Endometrium (tissue), 2 donors: ENCODE data around the gene PRKACB.
A peak's percentile ranks its signal among the peaks of the same experiment; 100 is the strongest.
"Not testable (repeated sequence)": the region's sequence is repeated elsewhere in the genome, so short reads cannot be mapped to it uniquely, and the experiment has no call there.

ENCODE experiments used
- FAIRE-seq: peaks from 2 replicates; lab custom pipeline; 2012; peaks lifted over from hg19 to GRCh38; lab: Jason Lieb, UNC
- donor health status: control.
- donor health status: control.

PRKACB gene

DNA sequence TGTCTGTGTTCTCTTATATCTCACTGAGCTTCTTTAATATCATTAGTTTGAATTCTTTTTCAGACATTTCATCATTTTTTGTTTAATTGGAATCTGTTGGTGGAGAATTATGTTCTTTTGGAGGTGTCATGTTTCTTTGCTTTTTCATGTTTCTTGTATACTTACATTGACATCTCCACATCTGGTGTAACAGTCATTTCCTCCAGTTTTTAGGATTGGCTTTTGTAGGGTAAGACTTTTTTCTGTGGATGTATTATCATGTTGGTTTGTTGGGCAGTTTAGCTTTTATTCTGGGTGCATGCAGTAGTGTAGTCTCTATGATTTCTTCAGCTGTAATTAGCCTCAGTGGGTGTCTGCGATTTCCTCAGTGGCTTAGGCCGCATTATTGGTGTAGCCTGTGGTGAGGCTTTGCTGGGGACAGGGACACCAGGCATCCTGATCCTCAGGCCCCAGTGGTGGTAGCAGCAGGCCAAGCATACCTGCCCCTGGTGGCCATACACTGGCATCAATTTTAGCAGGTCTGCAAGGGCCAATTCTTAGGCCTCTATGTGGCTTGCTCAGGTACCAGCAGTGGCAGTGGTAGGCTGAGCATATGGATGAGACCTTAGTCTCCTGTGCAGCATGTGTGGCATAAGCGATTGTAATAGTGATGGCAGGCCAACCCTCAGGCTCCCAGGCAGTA, 79.8 kb downstream of the PRKACB start:
- FAIRE-seq, result no peak

DNA sequence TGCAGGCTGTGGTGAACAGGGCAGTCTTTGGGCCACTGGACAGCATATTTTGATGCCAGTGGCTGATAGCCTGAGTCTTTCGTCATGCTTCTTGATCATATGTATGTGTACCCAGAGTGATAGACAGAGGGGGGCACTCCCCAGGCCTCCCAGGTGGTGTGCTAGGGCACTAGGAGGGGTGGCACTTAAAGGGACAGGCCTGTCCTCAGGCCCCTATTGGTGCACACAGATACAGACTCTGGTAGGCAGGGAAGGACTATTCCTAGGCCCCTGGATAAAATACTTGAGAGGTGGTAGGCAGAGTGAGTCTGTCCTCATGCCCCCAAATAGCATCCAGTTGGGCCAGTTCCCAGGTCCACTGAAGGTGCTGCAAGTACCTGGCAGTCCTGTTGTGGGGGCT, 80.8 kb downstream of the PRKACB start:
- FAIRE-seq, result no peak

DNA sequence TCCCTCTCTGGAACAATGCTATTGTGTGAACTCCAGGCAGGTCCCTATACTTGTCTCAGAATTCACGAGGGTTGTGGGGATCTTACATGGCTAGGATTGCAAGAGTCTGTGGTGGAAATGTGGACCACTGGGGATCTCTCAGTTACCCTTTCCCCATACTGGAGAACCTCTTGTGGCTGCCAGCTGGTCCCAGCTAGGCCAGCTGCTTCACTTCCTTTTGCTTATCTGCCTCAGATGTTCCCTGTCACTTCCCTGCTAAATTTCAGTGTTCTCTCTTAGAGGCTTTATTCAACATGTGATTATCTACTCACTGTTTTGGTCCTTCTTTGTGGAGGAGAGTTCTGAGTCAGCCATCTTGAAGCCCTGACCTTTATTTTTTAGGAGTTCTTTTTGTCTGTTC, 81.6 kb downstream of the PRKACB start:
- no peak for FAIRE-seq

DNA sequence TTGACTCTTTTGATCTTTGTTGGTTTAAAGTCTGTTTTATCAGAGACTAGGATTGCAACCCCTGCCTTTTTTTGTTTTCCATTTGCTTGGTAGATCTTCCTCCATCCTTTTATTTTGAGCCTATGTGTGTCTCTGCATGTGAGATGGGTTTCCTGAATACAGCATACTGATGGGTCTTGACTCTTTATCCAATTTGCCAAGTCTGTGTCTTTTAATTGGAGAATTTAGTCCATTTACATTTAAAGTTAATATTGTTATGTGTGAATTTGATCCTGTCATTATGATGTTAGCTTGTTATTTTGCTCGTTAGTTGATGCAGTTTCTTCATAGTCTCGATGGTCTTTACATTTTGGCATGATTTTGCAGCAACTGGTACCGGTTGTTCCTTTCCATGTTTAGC, 88.6 kb downstream of the PRKACB start:
- not testable (repeated sequence) for FAIRE-seq

DNA sequence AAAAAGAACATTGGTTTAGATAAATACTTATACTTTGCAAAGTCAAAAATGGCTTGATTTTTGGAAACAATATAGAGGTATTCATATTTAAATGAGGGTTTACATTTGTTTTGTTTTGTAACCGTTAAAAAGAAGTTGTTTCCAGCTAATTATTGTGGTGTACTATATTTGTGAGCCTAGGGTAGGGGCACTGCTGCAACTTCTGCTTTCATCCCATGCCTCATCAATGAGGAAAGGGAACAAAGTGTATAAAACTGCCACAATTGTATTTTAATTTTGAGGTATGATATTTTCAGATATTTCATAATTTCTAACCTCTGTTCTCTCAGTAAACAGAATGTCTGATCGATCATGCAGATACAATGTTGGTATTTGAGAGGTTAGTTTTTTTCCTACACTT, 92.2 kb downstream of the PRKACB start:
- no peak for FAIRE-seq

DNA sequence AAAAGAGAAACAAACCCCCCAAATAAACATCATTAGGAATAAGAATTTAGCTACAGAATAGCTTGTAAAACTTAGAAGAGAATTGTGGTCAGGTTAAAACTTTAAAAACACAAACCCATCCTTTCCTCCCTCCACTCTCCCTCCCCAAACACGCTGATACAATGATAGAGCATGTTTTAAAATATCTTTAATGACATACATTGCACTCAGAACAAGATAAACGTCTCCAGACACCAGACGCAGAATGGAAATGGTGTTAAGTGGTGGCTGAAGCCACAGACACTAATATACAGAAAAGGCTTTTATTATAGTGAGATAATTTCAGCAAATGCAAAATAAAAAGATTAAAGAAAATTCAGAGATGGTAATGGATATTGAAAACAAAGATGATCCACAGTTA, 98.6 kb downstream of the PRKACB start:
- FAIRE-seq, result peak; percentile 73

DNA sequence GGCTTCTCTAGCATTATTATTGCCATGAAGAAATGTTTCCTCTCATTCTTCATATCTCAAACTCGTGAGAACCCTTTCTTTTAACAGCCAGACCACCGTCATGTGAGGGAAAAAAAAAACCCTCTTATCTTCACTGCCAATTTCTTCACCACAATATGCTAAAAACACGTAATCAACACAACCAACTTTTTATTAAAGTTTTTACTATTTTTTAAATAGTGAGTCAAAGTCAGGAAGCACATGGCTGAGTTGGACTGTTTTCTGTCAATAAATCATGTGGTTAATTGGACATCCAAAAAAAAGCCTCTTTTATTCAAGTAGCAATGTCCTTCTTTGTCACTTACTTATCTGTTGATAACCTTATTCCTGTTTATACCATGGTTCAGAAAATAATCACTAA, 101.5 kb downstream of the PRKACB start:
- FAIRE-seq, result no peak

DNA sequence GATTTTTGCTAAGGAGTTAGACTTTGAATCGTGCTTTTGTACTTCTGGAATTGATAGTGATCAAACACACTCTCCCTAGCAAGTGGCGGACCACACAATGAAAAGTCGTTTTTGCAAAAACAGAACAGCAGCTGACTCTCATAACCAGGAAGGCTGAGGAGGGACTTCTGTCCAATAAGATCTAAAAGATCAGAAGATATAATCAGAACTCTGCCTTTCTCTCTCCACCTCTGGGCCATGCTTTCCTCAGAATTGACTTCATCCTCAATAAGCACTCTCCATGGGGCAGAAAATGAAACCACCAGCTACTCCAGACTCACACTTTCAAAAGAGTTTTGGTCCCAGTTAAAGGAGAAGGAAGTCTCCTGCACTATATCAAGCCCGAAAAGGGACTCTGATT, 102.1 kb downstream of the PRKACB start:
- FAIRE-seq, result no peak

DNA sequence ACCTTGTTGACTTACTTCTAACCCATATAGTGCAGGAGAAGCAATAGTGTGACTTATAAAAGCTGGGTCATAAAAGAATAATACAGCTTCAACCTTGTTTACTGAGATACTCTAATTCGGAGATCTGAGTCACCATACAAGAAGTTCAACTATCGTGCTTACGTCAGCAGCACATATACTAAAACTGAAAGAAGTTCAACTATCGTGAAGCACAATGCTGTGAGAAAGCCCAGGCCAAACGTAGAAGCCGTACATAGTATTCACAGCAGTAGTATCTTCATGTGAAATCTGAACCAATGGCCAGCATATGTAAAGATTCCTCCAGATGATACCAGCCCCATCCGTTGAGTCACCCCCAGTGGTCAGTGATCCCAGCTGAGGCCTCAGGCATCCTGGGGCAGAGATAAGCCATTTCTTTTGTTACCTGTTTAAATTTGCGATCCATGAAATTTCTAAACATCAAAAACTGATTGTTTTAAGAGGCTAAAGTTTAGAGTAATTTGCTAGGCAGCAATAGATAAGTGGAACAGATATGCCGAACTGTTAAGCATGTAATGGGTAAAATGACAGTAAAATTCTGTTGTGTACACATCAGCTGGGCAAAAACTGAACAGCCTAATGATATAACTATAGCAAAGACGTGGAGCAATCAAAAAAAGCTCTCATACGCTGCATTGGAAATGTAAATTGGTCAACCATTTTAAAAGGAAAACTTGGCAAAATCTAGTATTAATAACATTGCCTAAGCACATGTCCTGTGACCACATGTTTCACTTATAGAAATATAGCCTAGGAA, 103.6 kb downstream of the PRKACB start:
- no peak for FAIRE-seq

DNA sequence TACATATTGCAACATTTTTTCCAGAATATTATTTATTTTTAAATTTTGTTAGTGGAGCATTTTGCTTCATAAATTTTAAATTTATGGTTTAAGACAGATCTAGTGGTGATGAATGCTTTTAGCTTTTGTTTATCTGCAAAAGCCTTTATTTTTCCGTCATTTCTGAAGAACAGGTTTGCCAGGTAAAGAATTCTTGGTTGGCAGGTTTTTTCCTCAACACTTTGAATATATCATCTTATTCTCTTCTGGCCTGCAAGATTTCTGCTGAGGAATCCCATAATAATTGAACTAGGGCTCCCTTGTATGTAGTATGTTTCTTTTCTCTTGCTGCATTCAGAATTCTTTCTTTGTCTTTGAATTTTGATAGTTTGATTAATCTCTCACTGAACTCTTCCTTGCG, 106.6 kb downstream of the PRKACB start:
- FAIRE-seq, result no peak

DNA sequence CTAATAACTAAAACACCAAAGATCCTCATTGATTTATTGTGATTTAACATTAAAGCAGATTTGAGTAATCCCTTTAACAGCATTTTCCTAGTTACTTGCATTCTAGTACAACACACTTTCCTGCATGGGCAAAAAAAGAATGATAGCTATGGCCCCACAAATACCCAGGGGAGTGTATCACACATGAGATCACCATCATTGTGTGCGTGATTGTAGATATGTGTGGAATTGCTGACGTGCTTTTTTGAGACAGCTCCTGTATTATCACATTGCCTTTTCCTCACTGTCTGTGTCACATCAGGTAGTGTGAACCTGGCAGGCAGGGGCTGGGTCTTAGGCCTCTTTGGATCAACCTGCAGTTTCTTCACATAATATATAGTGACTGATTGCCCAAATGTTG, 109.0 kb downstream of the PRKACB start:
- no peak for FAIRE-seq

DNA sequence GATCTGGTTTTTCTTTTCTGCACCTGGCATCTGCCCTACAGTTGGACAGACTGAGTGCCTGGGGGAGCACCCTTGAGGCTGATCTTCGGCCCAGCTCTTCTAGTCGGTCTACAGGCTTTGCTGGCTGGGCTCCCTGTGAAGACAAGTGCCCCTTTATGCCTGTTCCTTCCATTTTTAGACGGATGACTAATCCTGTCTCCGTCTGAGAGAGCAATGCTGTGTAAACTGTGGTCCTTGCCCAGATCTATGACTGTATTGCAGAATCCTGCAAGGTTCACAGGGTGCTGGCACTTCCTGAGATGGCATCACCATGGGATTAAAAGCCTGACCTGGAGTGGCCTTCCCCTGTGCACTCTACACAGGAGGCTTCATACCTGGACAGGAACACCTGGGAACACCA, 109.8 kb downstream of the PRKACB start:
- FAIRE-seq, result no peak

DNA sequence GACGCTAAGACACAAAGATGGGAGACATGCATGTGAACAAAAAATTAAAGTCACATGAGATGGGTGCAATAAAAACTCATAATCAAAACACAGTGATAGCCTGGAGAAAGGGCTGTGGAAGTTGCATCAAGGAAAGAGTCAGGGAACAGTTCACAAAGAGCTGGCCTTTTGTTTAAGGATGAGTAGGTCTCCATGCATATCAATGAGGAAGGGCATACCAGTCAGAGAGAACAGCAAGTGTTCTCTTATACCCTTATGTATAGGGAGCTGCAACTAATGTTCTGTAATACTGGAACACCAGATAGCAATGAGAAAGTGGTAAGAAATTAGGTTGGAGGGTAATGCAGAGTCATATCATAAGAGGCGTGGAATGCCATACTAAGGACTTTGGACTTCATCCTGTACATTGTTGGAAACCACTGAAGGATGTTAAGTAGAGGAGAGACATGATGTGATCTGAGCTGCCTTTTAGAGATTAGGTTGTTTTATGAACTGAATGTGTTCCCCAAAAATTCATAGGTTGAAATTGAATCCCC, 110.7 kb downstream of the PRKACB start:
- no peak for FAIRE-seq

DNA sequence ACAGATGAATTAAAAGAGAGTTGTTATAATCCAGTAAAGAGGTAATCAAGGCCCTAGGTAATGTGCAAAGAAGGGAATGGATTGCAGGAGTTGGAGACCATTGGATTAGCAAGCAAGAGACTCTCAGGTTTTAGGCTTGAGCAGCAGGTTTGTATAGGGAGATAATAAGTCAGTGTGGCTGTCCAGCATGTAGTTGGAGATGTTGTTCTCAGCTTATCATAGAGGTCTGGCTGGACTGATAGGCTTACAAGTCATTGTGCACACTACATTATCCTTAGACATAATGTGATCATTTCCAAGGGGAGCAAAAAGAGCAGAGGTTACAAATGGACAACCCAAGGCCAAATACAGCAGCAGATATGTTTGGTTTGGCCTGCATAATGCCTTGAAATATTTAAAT, 111.5 kb downstream of the PRKACB start:
- FAIRE-seq, result no peak

DNA sequence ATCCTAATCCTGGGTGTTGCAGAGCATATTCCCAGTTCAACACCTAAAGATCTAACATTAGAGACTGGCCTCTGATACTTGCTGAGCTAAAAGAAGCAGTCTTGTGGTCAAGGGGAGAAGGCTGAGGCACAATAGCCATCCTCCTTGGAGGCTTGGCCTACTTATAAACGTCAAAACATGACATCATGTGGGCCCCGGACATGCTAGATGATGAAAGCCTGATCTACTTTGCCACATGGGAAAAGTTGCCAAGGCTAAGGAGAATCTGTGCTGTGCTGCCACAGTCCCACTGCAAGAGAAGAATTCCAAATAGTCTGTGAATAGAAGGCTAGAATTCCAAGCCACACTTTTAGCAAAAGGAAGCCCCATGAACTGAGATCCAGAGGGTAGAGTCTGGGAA, 113.5 kb downstream of the PRKACB start:
- FAIRE-seq, result no peak

DNA sequence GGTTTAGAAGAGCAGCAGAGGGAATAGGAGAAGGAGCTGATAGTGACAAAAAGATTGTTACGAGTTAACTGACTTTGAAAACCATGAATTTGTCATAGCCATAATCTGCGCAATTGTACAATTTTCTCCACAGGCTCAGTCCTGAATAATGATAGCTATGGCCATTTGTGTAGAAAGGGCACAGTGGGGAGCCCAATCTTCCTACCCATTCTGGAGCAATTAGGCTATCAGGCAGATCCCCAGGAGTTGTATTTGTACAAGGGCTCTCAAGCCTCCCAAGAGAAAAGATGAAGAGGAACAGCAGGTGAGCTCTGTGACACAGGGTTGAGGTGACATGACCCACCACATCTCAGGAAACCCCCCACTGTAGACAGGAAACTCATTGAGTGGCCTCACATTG, 115.3 kb downstream of the PRKACB start:
- no peak for FAIRE-seq

DNA sequence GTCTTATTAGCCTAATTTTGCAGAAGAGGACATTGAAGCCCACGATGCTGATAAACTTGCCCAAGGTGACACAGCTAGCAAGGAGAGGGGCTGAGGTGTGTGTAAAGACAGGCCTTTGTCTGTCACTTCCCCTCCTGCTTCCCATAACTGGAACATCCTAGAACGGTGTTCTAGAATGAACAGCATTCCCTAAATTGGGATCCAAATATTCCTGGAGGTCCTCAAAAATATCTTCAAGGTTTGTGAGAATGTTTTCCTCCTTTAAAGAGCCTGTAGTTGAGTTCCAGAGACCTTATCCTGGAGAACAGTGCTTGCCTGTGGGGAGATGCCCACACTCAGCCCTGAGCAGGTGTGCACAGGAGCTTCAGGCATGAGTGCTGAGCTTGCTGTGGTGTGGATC, 115.9 kb downstream of the PRKACB start:
- no peak for FAIRE-seq

DNA sequence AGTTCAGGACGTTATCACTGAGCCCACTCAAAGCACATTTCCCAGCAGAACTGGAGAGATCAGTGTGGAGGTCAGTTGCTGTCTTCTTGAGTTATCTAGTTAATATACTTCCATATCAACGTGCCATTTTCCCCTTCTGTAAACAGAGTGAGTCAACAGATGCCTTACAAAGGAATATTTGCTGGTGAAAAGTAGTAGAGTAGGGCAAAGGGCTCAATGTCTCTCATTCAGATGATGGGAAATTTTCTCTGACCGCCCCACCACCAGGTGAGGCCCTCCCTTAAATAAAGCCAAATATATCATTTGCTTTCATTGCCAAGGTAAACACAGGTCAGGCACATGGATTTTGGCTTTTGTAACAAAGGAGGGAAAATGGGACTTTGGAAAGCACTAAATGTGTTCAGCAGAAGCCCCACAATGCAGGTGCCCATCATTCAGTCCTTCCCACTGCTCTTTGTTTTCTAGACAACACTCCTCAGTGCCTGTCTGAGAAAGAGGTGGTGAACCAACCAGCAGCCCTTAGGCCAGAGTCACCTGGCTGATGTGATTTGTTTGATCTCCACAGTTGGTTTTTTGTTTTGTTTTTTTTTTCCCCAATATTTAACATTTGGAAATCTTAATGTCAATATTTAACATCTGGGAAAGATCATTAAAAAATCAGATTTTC, 116.9 kb downstream of the PRKACB start:
- FAIRE-seq, result no peak

DNA sequence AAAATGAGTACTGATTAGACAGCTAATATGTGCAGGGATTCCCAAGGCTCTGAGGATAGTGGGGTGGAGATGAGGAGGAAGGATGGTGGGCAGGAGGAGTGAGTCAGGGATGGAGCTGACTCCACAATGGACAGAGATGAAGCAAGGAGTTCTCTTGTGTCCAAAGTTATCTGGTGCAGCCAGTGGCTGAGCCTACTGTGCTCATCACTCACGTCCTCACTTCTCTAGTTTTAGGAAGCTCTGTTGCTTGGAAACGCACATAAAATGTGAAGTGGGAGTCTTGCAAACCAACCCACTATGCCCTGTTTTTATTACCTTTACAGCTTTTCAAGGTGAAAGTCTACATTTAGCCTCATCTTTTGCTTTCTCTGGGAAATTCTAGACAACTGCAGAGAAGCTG, 120.9 kb downstream of the PRKACB start:
- no peak for FAIRE-seq

DNA sequence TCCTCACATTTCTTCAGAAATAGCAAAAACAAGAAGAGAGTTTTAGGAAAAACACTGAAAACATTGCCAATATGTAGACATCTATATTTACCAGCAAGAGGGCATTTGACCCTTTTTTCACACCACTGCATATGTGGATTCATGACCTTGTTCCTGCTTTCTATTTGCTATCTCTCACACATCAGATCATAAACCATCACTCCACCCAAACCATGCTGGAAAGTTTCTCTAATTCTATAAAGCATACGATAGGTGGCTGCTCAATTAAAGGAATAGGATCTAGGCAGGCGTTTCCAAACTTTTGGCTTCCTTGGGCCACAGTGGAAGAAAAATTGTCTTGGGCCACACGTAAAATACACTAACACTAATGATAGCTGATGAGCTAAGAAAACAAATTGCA, 121.8 kb downstream of the PRKACB start:
- no peak for FAIRE-seq

DNA sequence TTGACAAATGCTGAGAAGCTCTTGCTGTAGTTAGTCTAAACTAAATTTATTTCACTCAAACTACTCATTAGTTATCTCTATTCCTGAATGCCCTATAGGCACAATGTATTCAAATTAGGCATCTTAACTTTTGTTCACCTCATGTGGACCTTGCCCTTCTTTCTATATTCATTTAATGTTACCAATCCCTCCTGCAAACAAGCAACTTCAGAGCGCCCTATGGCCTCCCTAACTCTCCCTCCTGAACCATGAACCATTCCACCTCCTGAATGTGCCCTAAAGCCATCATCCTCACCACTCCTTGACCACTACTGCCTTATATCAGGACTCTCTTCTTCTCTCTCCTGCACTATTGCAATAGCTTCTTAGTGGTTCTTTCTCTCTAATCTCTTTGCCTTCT, 122.7 kb downstream of the PRKACB start:
- FAIRE-seq, result no peak

DNA sequence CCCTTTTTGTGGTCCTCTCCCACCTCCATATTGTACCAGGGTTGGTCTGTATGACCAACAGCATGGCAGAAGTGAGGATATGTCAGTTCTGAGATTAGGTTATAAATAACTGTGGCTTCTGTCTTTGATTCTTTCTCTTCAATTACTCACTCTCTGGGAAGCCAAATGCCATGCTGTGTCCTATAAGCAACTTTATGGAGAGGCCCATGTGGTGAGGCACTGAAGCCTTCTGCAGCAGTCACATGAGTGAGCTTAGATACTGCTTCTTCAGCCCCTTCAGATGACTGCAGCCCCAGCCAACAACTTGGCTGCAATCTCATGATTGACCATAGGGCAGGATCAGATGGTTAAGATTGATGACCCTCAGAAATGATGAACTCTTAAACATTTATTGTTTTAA, 123.4 kb downstream of the PRKACB start:
- FAIRE-seq, result no peak

DNA sequence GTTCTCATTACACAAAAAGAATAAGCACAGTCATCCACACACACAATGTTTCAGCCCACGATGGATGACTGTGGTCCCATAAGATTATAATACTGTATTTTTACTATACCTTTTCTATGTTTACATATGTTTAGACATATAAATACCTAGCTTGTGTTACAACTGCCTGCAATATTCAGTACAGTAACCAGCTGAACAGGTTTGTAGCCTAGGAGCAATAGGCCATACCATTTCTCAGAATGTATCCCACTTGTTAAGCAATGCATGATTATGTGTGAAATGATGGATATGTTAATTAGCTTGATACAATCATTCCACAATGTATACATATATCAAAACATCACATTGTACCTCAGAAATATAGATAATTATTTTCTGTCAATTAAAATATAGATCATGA, 124.3 kb downstream of the PRKACB start:
- no peak for FAIRE-seq
